ENCODE data around the gene BRCC3.

DNA sequence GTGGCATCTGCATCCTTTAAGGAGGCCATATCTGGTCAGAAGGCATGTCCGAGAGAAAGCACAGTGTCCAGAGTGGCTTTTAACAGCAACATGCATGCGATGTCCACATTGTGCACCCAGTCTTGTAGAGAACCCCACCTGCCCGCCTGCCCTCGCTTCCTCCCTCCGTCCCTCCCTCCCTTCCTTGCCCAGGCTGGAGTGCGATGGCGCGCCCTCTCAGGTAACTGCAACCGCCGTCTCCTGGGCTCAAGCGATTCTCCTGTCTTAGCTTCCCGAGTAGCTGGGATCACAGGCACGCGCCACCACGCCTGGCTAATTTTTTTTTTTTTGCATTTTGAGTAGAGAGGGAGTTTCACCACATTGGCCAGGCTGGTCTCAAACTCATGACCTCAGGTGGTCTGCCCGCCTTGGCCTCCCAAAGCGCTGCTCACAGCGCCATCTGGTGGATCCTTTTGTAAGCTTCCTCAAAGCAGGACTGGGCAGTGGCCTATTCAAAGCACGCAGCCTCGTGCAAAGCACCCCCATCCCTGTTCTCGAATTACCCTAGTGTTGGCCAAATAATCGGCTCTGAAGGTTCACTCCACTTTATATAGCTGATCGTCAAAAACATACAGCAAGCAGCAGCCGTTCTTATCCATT, 15.0 kb downstream of the BRCC3 start:
- TF ChIP-seq, protein P1, sequence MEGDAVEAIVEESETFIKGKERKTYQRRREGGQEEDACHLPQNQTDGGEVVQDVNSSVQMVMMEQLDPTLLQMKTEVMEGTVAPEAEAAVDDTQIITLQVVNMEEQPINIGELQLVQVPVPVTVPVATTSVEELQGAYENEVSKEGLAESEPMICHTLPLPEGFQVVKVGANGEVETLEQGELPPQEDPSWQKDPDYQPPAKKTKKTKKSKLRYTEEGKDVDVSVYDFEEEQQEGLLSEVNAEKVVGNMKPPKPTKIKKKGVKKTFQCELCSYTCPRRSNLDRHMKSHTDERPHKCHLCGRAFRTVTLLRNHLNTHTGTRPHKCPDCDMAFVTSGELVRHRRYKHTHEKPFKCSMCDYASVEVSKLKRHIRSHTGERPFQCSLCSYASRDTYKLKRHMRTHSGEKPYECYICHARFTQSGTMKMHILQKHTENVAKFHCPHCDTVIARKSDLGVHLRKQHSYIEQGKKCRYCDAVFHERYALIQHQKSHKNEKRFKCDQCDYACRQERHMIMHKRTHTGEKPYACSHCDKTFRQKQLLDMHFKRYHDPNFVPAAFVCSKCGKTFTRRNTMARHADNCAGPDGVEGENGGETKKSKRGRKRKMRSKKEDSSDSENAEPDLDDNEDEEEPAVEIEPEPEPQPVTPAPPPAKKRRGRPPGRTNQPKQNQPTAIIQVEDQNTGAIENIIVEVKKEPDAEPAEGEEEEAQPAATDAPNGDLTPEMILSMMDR (IDR thresholded peaks at IDR 0.05), result peak; percentile 71
- no peak for TF ChIP-seq ZFX (IDR thresholded peaks at IDR 0.05; ENCODE audit: borderline replicate concordance)

All from 22Rv1 (cell line).